HEK293 (cell line): ENCODE data around the gene TP53BP1.

ENCODE experiments used
- ATF2 ChIP-seq: fragments of 450-650 bp; formaldehyde crosslinking; IDR thresholded peaks from 2 replicates; pipeline ENCODE4 v1.5.1; 2016; ENCODE audit warnings: missing biosample characterization, missing genetic modification characterization, low read depth
- CTCF ChIP-seq: fragments of 450-650 bp; formaldehyde crosslinking; IDR thresholded peaks from 2 replicates; pipeline ENCODE4 v1.5.1; 2016; ENCODE audit warnings: missing biosample characterization, missing genetic modification characterization
- KLF17 ChIP-seq: fragments of 450-650 bp; formaldehyde crosslinking; IDR thresholded peaks from 2 replicates; pipeline ENCODE4 v1.5.1; 2016; ENCODE audit warnings: missing biosample characterization, missing genetic modification characterization
- KLF9 ChIP-seq: fragments of 450-650 bp; formaldehyde crosslinking; IDR thresholded peaks from 2 replicates; pipeline ENCODE4 v1.5.1; 2016; ENCODE audit warnings: missing biosample characterization, missing genetic modification characterization, low read depth
- REST ChIP-seq: fragments of 450-650 bp; formaldehyde crosslinking; IDR thresholded peaks from 2 replicates; pipeline ENCODE4 v1.5.1; 2016; ENCODE audit warnings: missing biosample characterization, missing genetic modification characterization
- ZNF146 ChIP-seq: fragments of 450-650 bp; formaldehyde crosslinking; IDR thresholded peaks from 2 replicates; pipeline ENCODE4 v1.5.1; 2016; ENCODE audit warnings: missing biosample characterization, missing genetic modification characterization
- ZNF292 ChIP-seq: fragments of 450-650 bp; formaldehyde crosslinking; IDR thresholded peaks from 2 replicates; pipeline ENCODE4 v1.5.1; 2016; ENCODE audit warnings: low read depth, missing biosample characterization, missing genetic modification characterization, borderline replicate concordance
- ZNF473 ChIP-seq: fragments of 450-650 bp; formaldehyde crosslinking; IDR thresholded peaks from 2 replicates; pipeline ENCODE4 v1.5.1; 2017; ENCODE audit warnings: missing biosample characterization, missing genetic modification characterization
- ZNF560 ChIP-seq: fragments of 450-650 bp; formaldehyde crosslinking; IDR thresholded peaks from 2 replicates; pipeline ENCODE4 v1.5.1; 2017; ENCODE audit warnings: missing biosample characterization, missing genetic modification characterization, borderline replicate concordance
- TF ChIP-seq, protein P1 (sequence below): fragments of 450-650 bp; formaldehyde crosslinking; IDR thresholded peaks from 2 replicates; pipeline ENCODE4 v1.5.1; 2016; ENCODE audit warnings: missing biosample characterization, missing genetic modification characterization
- TF ChIP-seq, protein P2 (sequence below): fragments of 450-650 bp; formaldehyde crosslinking; IDR thresholded peaks from 2 replicates; pipeline ENCODE4 v1.5.1; 2016; ENCODE audit warnings: missing biosample characterization, missing genetic modification characterization

GRCh38 chr15:43403616-43404015 is 89.3 kb downstream of the TP53BP1 start:
- TF ChIP-seq KLF17 (no peak), ZNF473 (tag by site-specific recombination) (no peak), ZNF146 (no peak), ATF2 (tag by site-specific recombination) (no peak), KLF9 (tag by site-specific recombination) (no peak), CTCF (tag by site-specific recombination) (no peak), ZNF292 (tag by site-specific recombination) (no peak), REST (no peak), ZNF560 (tag by site-specific recombination) (no peak)
- TF ChIP-seq, protein P1, sequence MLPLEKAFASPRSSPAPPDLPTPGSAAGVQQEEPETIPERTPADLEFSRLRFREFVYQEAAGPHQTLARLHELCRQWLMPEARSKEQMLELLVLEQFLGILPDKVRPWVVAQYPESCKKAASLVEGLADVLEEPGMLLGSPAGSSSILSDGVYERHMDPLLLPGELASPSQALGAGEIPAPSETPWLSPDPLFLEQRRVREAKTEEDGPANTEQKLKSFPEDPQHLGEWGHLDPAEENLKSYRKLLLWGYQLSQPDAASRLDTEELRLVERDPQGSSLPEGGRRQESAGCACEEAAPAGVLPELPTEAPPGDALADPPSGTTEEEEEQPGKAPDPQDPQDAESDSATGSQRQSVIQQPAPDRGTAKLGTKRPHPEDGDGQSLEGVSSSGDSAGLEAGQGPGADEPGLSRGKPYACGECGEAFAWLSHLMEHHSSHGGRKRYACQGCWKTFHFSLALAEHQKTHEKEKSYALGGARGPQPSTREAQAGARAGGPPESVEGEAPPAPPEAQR (tag by site-specific recombination): no peak
- TF ChIP-seq, protein P2, sequence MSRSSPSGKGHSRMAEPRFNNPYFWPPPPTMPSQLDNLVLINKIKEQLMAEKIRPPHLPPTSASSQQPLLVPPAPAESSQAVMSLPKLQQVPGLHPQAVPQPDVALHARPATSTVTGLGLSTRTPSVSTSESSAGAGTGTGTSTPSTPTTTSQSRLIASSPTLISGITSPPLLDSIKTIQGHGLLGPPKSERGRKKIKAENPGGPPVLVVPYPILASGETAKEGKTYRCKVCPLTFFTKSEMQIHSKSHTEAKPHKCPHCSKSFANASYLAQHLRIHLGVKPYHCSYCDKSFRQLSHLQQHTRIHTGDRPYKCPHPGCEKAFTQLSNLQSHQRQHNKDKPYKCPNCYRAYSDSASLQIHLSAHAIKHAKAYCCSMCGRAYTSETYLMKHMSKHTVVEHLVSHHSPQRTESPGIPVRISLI: no peak
